Measurements from ENCODE around the gene ANKRD13D.

Gene ANKRD13D

DNA sequence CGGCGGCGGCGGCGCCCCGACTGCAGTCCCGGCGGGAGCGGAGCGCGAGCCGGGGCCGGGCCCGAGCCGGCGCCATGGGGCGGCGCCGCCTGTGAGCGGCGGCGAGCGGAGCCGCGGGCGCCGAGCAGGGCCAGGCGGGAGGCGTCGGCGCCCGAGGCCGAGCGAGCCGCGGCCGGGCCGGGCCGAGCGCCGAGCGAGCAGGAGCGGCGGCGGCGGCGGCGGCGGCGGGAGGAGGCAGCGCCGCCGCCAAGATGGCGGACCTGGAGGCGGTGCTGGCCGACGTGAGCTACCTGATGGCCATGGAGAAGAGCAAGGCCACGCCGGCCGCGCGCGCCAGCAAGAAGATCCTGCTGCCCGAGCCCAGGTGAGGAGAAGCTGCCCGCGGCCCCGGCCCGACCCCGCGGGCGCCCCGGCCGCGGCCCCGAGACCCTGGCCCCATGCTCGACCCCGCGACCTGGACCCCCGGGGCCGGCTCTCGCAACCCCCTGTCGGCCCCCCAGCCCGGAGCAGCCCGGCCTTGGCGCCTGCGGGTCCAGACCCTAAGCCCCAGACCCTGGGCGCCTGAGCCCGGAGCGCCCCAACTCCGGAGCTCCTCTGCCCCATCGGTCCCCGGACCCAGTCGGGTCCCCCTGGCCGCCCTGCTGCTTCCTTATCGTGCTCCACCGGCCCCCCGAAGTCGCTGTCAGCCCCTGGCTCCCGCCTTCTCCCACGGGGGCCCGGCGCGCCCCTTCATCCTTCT, 22.5 kb upstream of the ANKRD13D start, which contains the start of gene GRK2:
Gene GRK2 (plus strand): TSS at position 25 of the 739 bp plus-strand sequence. CDS start 227 bp downstream, at position 252.
- TF ChIP-seq POLR2A (IDR thresholded peaks at IDR 0.05; ENCODE audit: low read depth, low read length), result peak; percentile 50; the same call in 1 of the 2 replicates
- no peak for FAIRE-seq
- peak; percentile 65 for DNase-seq (ENCODE audit: insufficient read length, low spot score)

DNA sequence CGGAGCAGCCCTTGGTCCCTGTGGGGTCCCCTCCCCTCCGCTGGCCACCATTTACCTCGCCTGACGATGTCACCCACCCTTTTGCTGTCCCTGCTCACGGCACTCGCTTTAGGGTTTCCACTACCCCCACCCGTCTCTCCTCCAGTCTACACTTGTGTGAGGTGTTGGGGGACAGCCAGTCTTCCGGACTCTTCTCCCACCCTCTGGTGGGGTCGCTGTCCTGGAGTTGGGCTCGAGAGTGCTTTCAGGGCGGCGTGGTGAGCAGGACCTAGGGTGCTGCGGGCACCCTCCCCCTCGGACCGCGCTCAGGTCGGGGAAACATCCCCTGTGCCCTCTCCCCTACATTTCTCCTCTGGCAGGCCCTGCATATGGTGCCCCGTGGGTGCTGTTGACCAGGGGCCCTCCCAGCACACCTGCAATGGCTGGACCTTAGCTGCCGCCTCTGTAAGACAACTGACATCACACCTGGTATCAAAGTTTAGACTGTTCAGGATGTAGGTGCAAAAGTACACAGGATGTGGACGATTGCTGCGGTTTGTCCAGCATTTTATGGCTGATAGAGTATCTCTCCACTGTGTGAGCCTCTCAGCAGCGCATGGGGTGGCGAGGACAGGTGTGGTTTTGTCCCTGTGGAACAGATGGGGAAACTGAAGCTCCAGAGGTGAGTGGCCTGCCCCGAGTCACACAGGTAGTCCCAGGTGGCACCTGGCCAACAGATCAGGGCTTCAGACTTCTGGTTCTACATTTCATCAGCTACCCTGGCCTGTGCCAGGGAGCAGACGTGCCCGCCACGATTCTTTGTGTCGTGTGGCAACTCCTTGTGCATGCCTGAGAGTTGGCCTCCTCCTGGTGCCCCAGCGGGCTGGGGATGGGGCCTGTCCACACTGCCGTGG, 21.7 kb upstream of the ANKRD13D start:
- no peak for TF ChIP-seq POLR2A (IDR thresholded peaks at IDR 0.05; ENCODE audit: low read depth, low read length)
- DNase-seq (ENCODE audit: insufficient read length, low spot score) (no peak), FAIRE-seq (no peak)

DNA sequence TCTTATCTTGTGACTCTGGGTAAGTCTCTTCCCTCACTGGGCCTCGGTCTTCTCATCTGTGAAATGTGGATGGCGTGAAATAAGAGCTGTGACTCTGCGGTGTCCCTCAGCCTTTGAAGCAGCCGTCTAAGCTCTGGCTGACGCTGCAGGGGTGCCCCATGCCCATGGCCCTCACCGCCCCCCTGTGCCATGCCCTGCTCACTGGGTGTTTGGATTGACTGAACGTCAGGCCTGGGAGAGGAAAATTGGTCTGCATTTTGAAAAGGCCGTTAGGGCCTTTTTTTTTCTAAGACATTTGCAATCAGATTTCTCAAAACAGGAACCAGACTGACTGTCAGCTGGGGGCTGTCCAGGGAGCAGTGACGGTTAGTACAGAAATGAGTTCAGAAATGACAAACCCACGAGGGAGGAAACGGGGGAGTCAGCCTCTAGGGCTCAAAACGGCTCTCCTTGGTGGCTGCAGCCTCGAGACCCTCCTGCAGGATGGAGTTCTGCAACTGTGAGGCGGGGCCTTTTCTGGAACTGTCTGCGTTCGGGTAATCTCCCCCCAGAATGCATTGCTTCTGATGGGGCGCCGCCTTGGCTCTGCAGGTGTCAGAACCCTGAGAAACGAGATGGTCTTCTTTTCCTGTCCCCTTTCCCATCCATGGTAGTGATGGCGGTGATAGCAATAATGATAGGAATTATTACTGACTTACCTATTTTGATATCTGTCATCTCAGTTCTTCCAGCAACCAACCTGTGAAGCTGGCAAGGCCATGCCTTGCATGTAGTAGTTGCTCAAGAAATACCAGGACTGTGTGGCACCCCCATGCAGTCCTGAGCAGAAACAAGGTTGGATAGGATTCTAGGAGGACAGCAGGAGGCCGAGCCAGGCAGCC, 20.8 kb upstream of the ANKRD13D start:
- DNase-seq (ENCODE audit: insufficient read length, low spot score), result no peak
- no peak for TF ChIP-seq POLR2A (IDR thresholded peaks at IDR 0.05; ENCODE audit: low read depth, low read length)
- no peak for FAIRE-seq

DNA sequence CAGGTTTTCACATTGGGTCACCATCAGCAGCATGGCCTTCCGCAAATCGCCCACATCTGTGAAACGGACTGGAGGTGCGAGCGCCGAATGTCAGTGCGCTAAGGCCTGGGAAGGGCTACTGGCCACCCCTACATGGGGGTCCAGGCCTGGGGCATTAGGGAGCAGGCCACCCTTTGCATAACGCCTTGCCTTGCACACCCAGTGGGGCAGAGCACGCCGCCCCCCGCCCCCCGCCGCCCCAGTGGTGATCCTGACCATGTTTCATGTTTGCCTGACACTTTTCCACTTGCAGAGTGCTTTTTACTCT, 20.2 kb upstream of the ANKRD13D start:
- TF ChIP-seq POLR2A (IDR thresholded peaks at IDR 0.05; ENCODE audit: low read depth, low read length), result no peak
- no peak for FAIRE-seq
- no peak for DNase-seq (ENCODE audit: insufficient read length, low spot score)

DNA sequence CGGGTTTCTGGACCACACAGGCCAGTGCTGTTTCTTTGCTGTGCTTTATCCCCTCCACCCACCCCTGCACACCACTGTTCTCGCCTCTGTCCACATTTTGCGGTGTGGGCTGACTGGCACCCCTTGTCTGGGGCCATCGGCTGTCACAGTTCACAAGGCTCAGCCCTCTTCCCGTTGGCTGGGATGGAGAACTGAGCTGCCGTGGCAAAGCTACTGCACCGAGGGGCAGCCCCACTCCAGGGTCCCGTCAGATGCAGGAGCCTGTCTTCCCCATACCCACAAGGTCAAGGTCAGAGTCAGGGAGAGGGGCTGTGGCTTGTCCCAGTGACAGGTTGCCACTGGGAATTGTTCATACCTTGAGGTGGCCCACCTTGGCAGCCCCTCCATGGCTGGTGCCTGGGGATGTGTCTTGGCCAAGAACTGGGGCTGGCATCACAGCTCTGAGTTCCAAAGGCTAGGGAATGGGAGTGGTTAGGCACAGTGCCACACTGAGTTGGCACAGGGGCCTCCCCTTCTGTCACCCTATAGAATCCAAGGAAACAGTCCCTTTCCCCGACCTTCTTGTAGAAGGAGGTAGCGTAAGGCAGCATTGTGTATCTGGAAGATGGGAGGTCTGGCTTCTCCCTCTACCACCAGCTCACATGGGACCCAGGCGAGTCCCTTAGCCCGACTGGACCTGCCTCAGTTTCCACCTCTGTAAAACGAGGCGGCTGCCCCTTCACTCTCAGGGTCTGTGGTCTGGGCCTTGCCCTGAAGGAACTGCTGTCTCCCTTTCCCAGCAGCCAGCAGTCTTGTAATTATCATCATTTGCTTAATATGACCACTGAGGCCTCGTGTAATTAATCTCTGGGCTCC, 19.5 kb upstream of the ANKRD13D start:
- no peak for TF ChIP-seq POLR2A (IDR thresholded peaks at IDR 0.05; ENCODE audit: low read depth, low read length)
- no peak for FAIRE-seq
- no peak for DNase-seq (ENCODE audit: insufficient read length, low spot score)

DNA sequence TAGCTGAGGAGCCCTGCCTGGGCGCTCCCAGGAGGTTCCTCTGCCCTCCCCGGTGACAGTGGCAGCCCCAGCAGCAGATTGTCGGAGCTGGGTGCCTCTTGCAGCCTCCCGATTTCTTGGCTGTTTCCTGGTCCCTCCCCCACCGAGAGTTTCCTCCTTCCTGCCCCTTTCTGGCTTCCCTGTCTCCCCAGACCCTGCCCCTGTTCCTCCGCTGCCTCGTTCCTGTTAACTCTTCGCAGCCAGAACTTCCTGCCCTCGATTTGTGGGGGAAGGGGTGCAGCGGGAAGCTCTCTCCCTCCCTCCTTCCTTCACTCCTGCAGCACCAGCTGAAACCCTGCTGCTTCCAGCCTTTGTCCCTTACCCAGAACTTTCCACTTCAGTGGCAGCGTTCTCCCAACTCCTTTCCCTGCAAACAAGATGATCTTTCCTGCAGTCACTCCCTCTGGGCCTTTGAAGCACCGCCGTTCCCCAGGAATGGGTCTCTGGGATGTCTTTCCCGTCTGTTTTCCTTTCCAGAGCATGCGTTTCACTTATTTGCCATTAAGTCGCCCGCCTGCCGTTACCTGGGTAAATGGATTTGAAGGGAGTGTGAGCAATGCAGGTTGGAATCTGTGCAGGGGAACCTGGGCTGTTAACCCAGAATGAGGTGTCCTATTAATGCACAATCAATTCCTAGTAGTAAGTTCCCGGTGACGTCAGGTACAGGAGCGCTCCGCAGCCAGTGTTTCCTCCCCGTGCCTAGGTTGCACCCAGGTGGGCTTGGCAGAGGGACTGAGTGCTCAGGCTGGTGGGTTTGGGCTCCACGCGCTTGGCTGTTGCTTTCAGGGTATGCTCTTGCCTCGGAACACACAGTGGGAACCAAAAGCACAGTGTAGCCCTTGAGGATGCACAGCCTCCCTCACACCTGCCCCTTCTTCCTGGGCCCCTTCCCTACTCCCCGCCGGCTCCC, 18.6 kb upstream of the ANKRD13D start:
- TF ChIP-seq POLR2A (IDR thresholded peaks at IDR 0.05; ENCODE audit: low read depth, low read length), result no peak
- FAIRE-seq, result no peak
- no peak for DNase-seq (ENCODE audit: insufficient read length, low spot score)

DNA sequence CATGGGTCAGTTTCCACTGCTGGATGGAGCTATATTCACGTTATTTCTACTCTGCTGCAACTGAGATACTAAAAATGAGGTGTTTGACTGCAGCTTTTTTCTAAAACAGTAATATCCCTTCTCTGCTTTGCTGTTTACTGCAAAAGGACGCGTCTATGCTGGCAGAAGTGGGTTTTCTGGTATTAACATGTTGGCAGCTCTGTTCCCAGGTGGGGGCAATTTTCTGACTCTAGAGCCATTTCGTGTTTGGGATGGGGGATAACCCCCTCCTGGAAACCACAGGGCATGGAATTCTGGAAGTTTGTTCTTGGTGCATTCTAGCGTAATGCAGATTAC, 17.9 kb upstream of the ANKRD13D start:
- TF ChIP-seq POLR2A (IDR thresholded peaks at IDR 0.05; ENCODE audit: low read depth, low read length), result no peak
- no peak for FAIRE-seq
- DNase-seq (ENCODE audit: insufficient read length, low spot score), result no peak

DNA sequence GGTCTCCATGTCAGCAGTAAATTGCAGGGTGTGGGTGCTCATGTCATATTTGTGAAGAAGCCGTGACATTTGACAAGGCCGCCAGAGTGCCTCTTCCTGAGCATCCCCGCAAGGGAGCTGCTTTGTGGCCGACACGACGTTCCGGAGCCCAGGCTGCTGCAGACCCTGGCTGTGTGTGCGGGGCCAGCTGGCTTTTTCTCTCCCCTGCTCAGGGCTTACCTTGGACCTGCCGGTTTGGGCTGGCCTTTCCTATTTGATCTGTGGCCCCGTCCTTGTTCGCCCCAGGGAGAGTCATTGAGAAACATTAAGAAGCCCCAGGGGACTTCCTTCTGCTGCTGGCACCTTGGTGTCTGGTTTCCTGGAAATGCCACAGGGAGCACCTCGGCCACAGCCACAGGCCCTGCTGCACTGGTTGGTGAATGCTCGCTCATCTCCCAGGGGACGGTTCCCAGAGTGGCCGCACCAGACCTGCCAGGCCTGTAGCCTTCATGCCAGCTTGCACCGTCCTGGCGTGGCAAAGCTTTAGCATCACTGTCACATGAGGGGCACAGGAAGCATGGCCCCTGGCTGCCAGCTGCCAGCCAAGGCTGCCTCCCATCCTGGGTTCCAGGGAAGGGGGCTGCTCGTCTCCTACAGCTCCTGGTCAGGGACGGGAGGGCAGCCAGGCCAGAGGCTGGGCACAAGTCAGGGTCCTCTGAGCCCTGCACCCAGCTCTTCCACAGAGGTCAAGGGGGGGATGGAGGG, 17.4 kb upstream of the ANKRD13D start:
- no peak for TF ChIP-seq POLR2A (IDR thresholded peaks at IDR 0.05; ENCODE audit: low read depth, low read length)
- FAIRE-seq, result no peak
- no peak for DNase-seq (ENCODE audit: insufficient read length, low spot score)

DNA sequence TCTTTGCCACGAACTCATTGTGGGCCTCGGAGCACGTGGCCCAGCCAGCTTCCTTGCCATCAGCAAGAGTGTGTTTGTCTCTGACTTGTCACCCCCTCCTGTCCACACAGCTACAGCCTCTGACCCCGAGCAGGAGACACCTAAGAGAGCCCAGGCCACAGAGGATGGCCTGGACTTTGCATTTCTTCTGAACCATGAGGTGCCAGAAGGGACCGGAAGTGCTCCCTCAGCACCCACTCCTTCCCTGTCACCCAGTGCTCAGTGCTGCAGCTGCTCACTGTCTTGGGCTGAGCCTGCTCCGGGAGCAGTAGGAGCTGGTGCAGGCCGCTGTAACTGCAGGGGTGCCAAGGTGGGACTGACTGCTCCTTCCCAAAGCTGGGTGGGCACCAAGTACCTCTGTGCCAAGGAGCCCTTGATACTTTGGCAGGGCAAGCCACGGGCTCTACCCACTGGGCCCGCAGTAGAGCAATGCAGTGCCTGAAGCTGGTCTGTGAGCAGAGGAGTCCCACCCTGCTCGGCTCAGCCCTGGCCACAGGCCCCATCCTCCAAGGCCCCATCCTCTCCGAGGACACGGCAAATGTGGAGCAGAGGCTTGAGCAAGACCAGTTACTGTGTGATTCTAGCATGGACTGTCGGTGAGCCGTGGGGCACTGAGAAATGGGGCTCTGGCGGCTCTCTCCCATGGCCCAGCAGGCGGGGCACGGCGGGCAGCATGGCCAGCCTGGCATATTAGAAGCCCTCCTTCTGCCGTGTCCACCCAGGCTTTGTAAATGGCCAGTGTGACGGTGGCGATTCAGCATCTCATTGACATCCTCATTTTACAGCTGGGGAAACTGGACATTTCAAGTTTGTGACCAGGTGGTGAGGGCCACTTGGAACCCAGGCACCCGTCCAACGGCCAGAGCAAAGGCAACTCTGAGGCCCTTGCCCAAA, 16.5 kb upstream of the ANKRD13D start:
- no peak for TF ChIP-seq POLR2A (IDR thresholded peaks at IDR 0.05; ENCODE audit: low read depth, low read length)
- FAIRE-seq, result no peak
- DNase-seq (ENCODE audit: insufficient read length, low spot score), result no peak

DNA sequence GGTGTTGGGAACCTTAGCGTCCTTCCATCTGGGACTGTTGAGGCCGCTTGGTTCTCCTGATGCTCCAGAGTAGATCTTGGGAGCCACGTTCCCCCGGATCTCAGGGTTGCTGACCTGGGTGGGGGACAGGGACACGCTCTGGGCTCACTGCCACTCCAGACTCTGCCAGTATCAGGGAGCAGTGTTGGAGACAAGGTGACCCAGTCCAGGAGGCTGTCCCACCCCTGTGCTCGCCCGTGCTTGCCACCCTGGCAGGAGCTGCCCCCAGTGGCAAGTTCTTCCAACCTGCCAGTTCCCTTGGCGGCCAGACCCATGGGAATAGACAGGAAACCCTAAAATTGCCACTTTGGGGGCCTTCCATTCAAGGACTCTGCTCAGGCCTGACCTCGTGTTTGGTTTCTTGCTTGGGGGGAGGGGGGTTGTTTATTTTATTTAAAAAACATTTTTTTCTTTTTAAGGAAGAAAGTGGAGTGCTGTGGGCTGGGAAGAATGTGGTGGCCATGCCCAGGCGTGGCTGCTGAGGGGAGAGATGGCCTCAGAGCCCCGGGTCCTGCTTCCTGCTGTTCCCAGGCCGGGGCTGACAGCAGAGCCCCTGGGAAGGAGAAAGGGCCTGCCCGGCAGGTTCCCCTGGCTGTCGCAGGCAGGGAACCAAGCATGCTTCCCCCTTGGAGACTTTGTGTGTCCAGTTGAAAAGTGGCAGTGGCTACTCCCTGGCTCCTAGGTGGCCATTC, 15.7 kb upstream of the ANKRD13D start:
- no peak for TF ChIP-seq POLR2A (IDR thresholded peaks at IDR 0.05; ENCODE audit: low read depth, low read length)
- no peak for FAIRE-seq
- DNase-seq (ENCODE audit: insufficient read length, low spot score), result no peak
